Keratinocyte (primary cell): ENCODE results near the gene BRD2.

Source experiments
- CTCF ChIP-seq, 3 experiments: IDR thresholded peaks in 1 of 3; conservative IDR thresholded peaks in 1 of 3; optimal IDR thresholded peaks in 1 of 3; 2 replicates in 2 of 3; 3 replicates in 1 of 3; pipeline versions ENCODE3 to v1.5.1; 2011; ENCODE audit warnings: low read length in 3 of 3, mild to moderate bottlenecking in 3 of 3, moderate library complexity in 2 of 3, control low read depth in 1 of 3, inconsistent platforms in 1 of 3; ENCODE audit not compliant: insufficient read depth in 2 of 3; ENCODE audit errors: extremely low read depth in 1 of 3
- EZH2 ChIP-seq: IDR thresholded peaks from one replicate; pipeline ENCODE4 v1.6.1; 2012; ENCODE audit warnings: inconsistent platforms, mild to moderate bottlenecking, low read length, moderate library complexity

- TF ChIP-seq CTCF (optimal IDR thresholded peaks at IDR 0.05 in 1 of 3, IDR thresholded peaks at IDR 0.05 in 1 of 3, conservative IDR thresholded peaks at IDR 0.05 in 1 of 3; ENCODE audit: extremely low read depth in 1 of 3, insufficient read depth in 2 of 3, low read length in 3 of 3): no peak
- TF ChIP-seq EZH2: no peak
Observed at GRCh38 chr6:32974541-32975308, 6.3 kb downstream of the BRD2 start.
